IPS-15b (cell line): ENCODE data around the gene PRR12.

Experiments
- H3K27me3 ChIP-seq: one replicate; pipeline ENCODE4 v1.6.1; 2013; ENCODE audit warnings: low read length; ENCODE audit not compliant: control insufficient read depth, insufficient read depth
- H3K36me3 ChIP-seq: one replicate; pipeline ENCODE4 v1.6.1; 2013; ENCODE audit warnings: low read length; ENCODE audit not compliant: control insufficient read depth, insufficient read depth
- H3K4me1 ChIP-seq: one replicate; pipeline ENCODE4 v1.6.1; 2013; ENCODE audit warnings: mild to moderate bottlenecking, low read length; ENCODE audit not compliant: control insufficient read depth, insufficient read depth
- H3K4me3 ChIP-seq: one replicate; pipeline ENCODE4 v1.5.1; 2013; ENCODE audit warnings: low read depth, low read length
- H3K9ac ChIP-seq: one replicate; pipeline ENCODE4 v1.6.1; 2013; ENCODE audit warnings: low read depth, mild to moderate bottlenecking, low read length
- H3K9me3 ChIP-seq: one replicate; pipeline ENCODE4 v1.6.1; 2013; ENCODE audit warnings: mild to moderate bottlenecking, low read length; ENCODE audit not compliant: control insufficient read depth, insufficient read depth

Gene PRR12

GRCh38 chr19:49570138-49570856 is 20.7 kb upstream of the PRR12 start:
- no peaks in the 10 kb centered on the region for H3K9me3 ChIP-seq
- peaks cover 2% of the 10 kb centered on the region for H3K36me3 ChIP-seq
- no peaks in the 10 kb centered on the region for H3K27me3 ChIP-seq
- H3K4me1 ChIP-seq = peaks cover 6% of the 10 kb centered on the region
- no peak overlapping the region for H3K9ac ChIP-seq
- peak overlapping the region; percentile 10 for H3K4me3 ChIP-seq

GRCh38 chr19:49570997-49571676 is 19.8 kb upstream of the PRR12 start:
- peaks cover 6% of the 10 kb centered on the region for H3K36me3 ChIP-seq
- no peaks in the 10 kb centered on the region for H3K27me3 ChIP-seq
- peaks cover 6% of the 10 kb centered on the region for H3K4me1 ChIP-seq
- peak overlapping the region; percentile 57 for H3K9ac ChIP-seq
- no peaks in the 10 kb centered on the region for H3K9me3 ChIP-seq
- no peak overlapping the region for H3K4me3 ChIP-seq

- no peaks in the 10 kb centered on the region for H3K9me3 ChIP-seq
- peaks cover 6% of the 10 kb centered on the region for H3K36me3 ChIP-seq
- H3K4me1 ChIP-seq = peaks cover 6% of the 10 kb centered on the region
- no peak overlapping the region for H3K4me3 ChIP-seq
- H3K27me3 ChIP-seq = no peaks in the 10 kb centered on the region
- no peak overlapping the region for H3K9ac ChIP-seq
Observed at GRCh38 chr19:49573009-49573408, 18.0 kb upstream of the PRR12 start.

GRCh38 chr19:49573425-49573824 is 17.6 kb upstream of the PRR12 start:
- Histone ChIP-seq H3K27me3 (no peaks in the 10 kb centered on the region), H3K4me3 (no peak overlapping the region), H3K9me3 (no peaks in the 10 kb centered on the region), H3K36me3 (peaks cover 6% of the 10 kb centered on the region), H3K4me1 (peaks cover 6% of the 10 kb centered on the region), H3K9ac (no peak overlapping the region)

GRCh38 chr19:49574206-49574755 is 16.7 kb upstream of the PRR12 start:
- Histone ChIP-seq H3K9me3 (no peaks in the 10 kb centered on the region), H3K27me3 (no peaks in the 10 kb centered on the region), H3K36me3 (peaks cover 6% of the 10 kb centered on the region), H3K9ac (no peak overlapping the region), H3K4me3 (no peak overlapping the region), H3K4me1 (peaks cover 6% of the 10 kb centered on the region)

GRCh38 chr19:49579193-49579592 is 11.8 kb upstream of the PRR12 start:
- peaks cover 5% of the 10 kb centered on the region for H3K4me1 ChIP-seq
- H3K9ac ChIP-seq = peak overlapping the region; percentile 98

GRCh38 chr19:49579947-49580263 is 11.1 kb upstream of the PRR12 start:
- Histone ChIP-seq H3K27me3 (no peaks in the 10 kb centered on the region), H3K4me3 (peak overlapping the region; percentile 99), H3K36me3 (peaks cover 6% of the 10 kb centered on the region), H3K9me3 (no peaks in the 10 kb centered on the region), H3K4me1 (peaks cover 5% of the 10 kb centered on the region), H3K9ac (peak overlapping the region; percentile 98)

More at GRCh38 chr19:49579193-49579592, 11.8 kb upstream of the PRR12 start:
- peak overlapping the region; percentile 99 for H3K4me3 ChIP-seq
- peaks cover 6% of the 10 kb centered on the region for H3K36me3 ChIP-seq
- no peaks in the 10 kb centered on the region for H3K27me3 ChIP-seq
- no peaks in the 10 kb centered on the region for H3K9me3 ChIP-seq

- H3K9me3 ChIP-seq = no peaks in the 10 kb centered on the region
- peak within 1 kb of the TSS; percentile 99 for H3K4me3 ChIP-seq
- peaks cover 9% of the 10 kb centered on the region for H3K4me1 ChIP-seq
- no peaks in the 10 kb centered on the region for H3K27me3 ChIP-seq
- H3K9ac ChIP-seq = peak within 1 kb of the TSS; percentile 98
- H3K36me3 ChIP-seq = peaks cover 2% of the 10 kb centered on the region
Observed at GRCh38 chr19:49580264-49581006, 10.5 kb upstream of the PRR12 start, which contains the start of gene NOSIP. Gene NOSIP (minus strand): TSS chr19:49580556. CDS start chr19:49560691, 19,865 bp downstream.

GRCh38 chr19:49581007-49581508 is 9.9 kb upstream of the PRR12 start, which contains the start of gene PRRG2:
Gene PRRG2 (plus strand): TSS chr19:49581316. CDS start chr19:49583220, 1,904 bp downstream.
- peaks cover 10% of the 10 kb centered on the region for H3K4me1 ChIP-seq
- H3K9ac ChIP-seq = peak within 1 kb of the TSS; percentile 98
- H3K27me3 ChIP-seq = no peaks in the 10 kb centered on the region
- H3K36me3 ChIP-seq = no peaks in the 10 kb centered on the region
- H3K9me3 ChIP-seq = no peaks in the 10 kb centered on the region
- peak within 1 kb of the TSS; percentile 99 for H3K4me3 ChIP-seq

- Histone ChIP-seq H3K36me3 (no peaks in the 10 kb centered on the region), H3K4me1 (peaks cover 10% of the 10 kb centered on the region), H3K9me3 (no peaks in the 10 kb centered on the region), H3K4me3 (no peak overlapping the region), H3K9ac (no peak overlapping the region), H3K27me3 (no peaks in the 10 kb centered on the region)
Observed at GRCh38 chr19:49583239-49583638, 7.7 kb upstream of the PRR12 start.

GRCh38 chr19:49585023-49585422 is 6.0 kb upstream of the PRR12 start:
- H3K9ac ChIP-seq = no peak overlapping the region
- H3K36me3 ChIP-seq = no peaks in the 10 kb centered on the region
- no peak overlapping the region for H3K4me3 ChIP-seq
- no peaks in the 10 kb centered on the region for H3K9me3 ChIP-seq
- H3K27me3 ChIP-seq = no peaks in the 10 kb centered on the region
- H3K4me1 ChIP-seq = peaks cover 13% of the 10 kb centered on the region
